T-helper 17 cell (primary cell): ENCODE measurements around the gene BEAN1. TPM values are rescaled to one million over a fixed set of nuclear protein-coding genes. Genes with fewer than 3 reads are reported as not detected.
A peak's percentile ranks its signal among the peaks of the same experiment; 100 is the strongest.

Experiments
- ATAC-seq: fragments of 150-1000 bp; cut with Tn5 transposase; 2 replicates; pipeline ENCODE4 v1.10.0; 2021; ENCODE audit warnings: mild to moderate bottlenecking, moderate library complexity
- DNase-seq, 3 donors: peaks; one replicate each; pipeline versions ENCODE4 v3.0.0 to v3.0.0-alpha.2; 2020 to 2021
- H3K9me3 ChIP-seq: one replicate; pipeline ENCODE4 v1.7.0; 2013; ENCODE audit warnings: low read length, mild to moderate bottlenecking; ENCODE audit not compliant: control insufficient read depth, poor library complexity, severe bottlenecking
- H3K27ac Mint-ChIP-seq: one replicate; pipeline ENCODE4 v1.8.0; 2022; ENCODE audit warnings: mild to moderate bottlenecking, moderate library complexity, mixed read lengths
- H3K27me3 Mint-ChIP-seq: one replicate; pipeline ENCODE4 v1.8.0; 2022; ENCODE audit warnings: mixed read lengths
- H3K36me3 Mint-ChIP-seq: one replicate; pipeline ENCODE4 v1.8.0; 2022; ENCODE audit warnings: low read depth, mixed read lengths
- H3K4me1 Mint-ChIP-seq: one replicate; pipeline ENCODE4 v1.8.0; 2022; ENCODE audit warnings: mild to moderate bottlenecking, mixed read lengths
- H3K4me3 Mint-ChIP-seq: one replicate; pipeline ENCODE4 v1.8.0; 2022; ENCODE audit warnings: mild to moderate bottlenecking, moderate library complexity, mixed read lengths
- total RNA-seq, 4 donors: library from RNA in 2 of 4; stranded (reverse) in 2 of 4; gene quantifications; one replicate each; pipeline ENCODE4 v1.2.3 and lab custom pipeline; 2022 to 2026

The BEAN1 gene
- total RNA-seq, 2 donors from 2014 or later, result not detected

- H3K9me3 ChIP-seq, result no peaks in the 10 kb centered on the region
- no peak overlapping the region for H3K4me3 Mint-ChIP-seq
- no peaks in the 10 kb centered on the region for H3K36me3 Mint-ChIP-seq
- DNase-seq (no peak), ATAC-seq (no peak)
- H3K27me3 Mint-ChIP-seq, result no peaks in the 10 kb centered on the region
- no peak overlapping the region for H3K27ac Mint-ChIP-seq
- H3K4me1 Mint-ChIP-seq, result peaks cover 3% of the 10 kb centered on the region
These were observed 75.2 kb downstream of the BEAN1 start for GRCh38 chr16:66502020-66502913.

GRCh38 chr16:66503030-66503429 is 75.9 kb downstream of the BEAN1 start:
- ATAC-seq (no peak), DNase-seq (no peak)
- peaks cover 3% of the 10 kb centered on the region for H3K4me1 Mint-ChIP-seq
- no peaks in the 10 kb centered on the region for H3K27me3 Mint-ChIP-seq
- peak overlapping the region; percentile 46 for H3K4me3 Mint-ChIP-seq
- peak overlapping the region; percentile 72 for H3K27ac Mint-ChIP-seq
- H3K9me3 ChIP-seq, result no peaks in the 10 kb centered on the region
- H3K36me3 Mint-ChIP-seq, result no peaks in the 10 kb centered on the region

- ATAC-seq (no peak), DNase-seq (no peak)
- no peaks in the 10 kb centered on the region for H3K27me3 Mint-ChIP-seq
- H3K4me1 Mint-ChIP-seq, result peaks cover 3% of the 10 kb centered on the region
- no peak overlapping the region for H3K4me3 Mint-ChIP-seq
- H3K27ac Mint-ChIP-seq, result peak overlapping the region; percentile 72
- no peaks in the 10 kb centered on the region for H3K9me3 ChIP-seq
- no peaks in the 10 kb centered on the region for H3K36me3 Mint-ChIP-seq
These were observed 76.5 kb downstream of the BEAN1 start for GRCh38 chr16:66503612-66504011.

GRCh38 chr16:66507731-66508239 is 80.7 kb downstream of the BEAN1 start:
- no peaks in the 10 kb centered on the region for H3K9me3 ChIP-seq
- Mint-ChIP-seq H3K27me3 (no peaks in the 10 kb centered on the region), H3K27ac (no peak overlapping the region), H3K4me1 (peaks cover 10% of the 10 kb centered on the region), H3K4me3 (no peak overlapping the region), H3K36me3 (no peaks in the 10 kb centered on the region)
- ATAC-seq, result no peak
- DNase-seq, result no peak

- Mint-ChIP-seq H3K27ac (no peak overlapping the region), H3K36me3 (no peaks in the 10 kb centered on the region), H3K27me3 (no peaks in the 10 kb centered on the region), H3K4me1 (peaks cover 9% of the 10 kb centered on the region), H3K4me3 (no peak overlapping the region)
- no peak for ATAC-seq
- H3K9me3 ChIP-seq, result no peaks in the 10 kb centered on the region
- no peak for DNase-seq
These were observed 81.3 kb downstream of the BEAN1 start for GRCh38 chr16:66508248-66508913.

- no peak for DNase-seq
- Mint-ChIP-seq H3K4me1 (peaks cover 9% of the 10 kb centered on the region), H3K27ac (no peak overlapping the region), H3K36me3 (no peaks in the 10 kb centered on the region), H3K4me3 (no peak overlapping the region), H3K27me3 (no peaks in the 10 kb centered on the region)
- H3K9me3 ChIP-seq, result no peaks in the 10 kb centered on the region
- ATAC-seq, result no peak
These were observed 81.9 kb downstream of the BEAN1 start for GRCh38 chr16:66508914-66509496.

GRCh38 chr16:66509576-66509975 is 82.5 kb downstream of the BEAN1 start:
- DNase-seq, result no peak
- H3K9me3 ChIP-seq, result no peaks in the 10 kb centered on the region
- no peaks in the 10 kb centered on the region for H3K27me3 Mint-ChIP-seq
- ATAC-seq, result no peak
- no peaks in the 10 kb centered on the region for H3K36me3 Mint-ChIP-seq
- H3K27ac Mint-ChIP-seq, result no peak overlapping the region
- no peak overlapping the region for H3K4me3 Mint-ChIP-seq
- H3K4me1 Mint-ChIP-seq, result peaks cover 9% of the 10 kb centered on the region

GRCh38 chr16:66510298-66510697 is 83.2 kb downstream of the BEAN1 start:
- Mint-ChIP-seq H3K4me1 (peaks cover 15% of the 10 kb centered on the region), H3K27me3 (no peaks in the 10 kb centered on the region), H3K36me3 (no peaks in the 10 kb centered on the region), H3K4me3 (no peak overlapping the region), H3K27ac (no peak overlapping the region)
- ATAC-seq, result no peak
- no peak for DNase-seq
- H3K9me3 ChIP-seq, result no peaks in the 10 kb centered on the region

GRCh38 chr16:66510711-66511601 is 83.9 kb downstream of the BEAN1 start:
- no peak for DNase-seq
- Mint-ChIP-seq H3K4me3 (no peak overlapping the region), H3K27ac (peak overlapping the region; percentile 51), H3K27me3 (no peaks in the 10 kb centered on the region), H3K4me1 (peaks cover 20% of the 10 kb centered on the region), H3K36me3 (no peaks in the 10 kb centered on the region)
- no peaks in the 10 kb centered on the region for H3K9me3 ChIP-seq
- no peak for ATAC-seq

- H3K36me3 Mint-ChIP-seq, result no peaks in the 10 kb centered on the region
- no peaks in the 10 kb centered on the region for H3K27me3 Mint-ChIP-seq
- H3K9me3 ChIP-seq, result no peaks in the 10 kb centered on the region
- peaks cover 26% of the 10 kb centered on the region for H3K4me1 Mint-ChIP-seq
- ATAC-seq, result no peak
- no peak for DNase-seq
- no peak overlapping the region for H3K4me3 Mint-ChIP-seq
- H3K27ac Mint-ChIP-seq, result peak overlapping the region; percentile 51
These were observed 84.6 kb downstream of the BEAN1 start for GRCh38 chr16:66511602-66512271.

GRCh38 chr16:66512272-66513110 is 85.4 kb downstream of the BEAN1 start:
- no peaks in the 10 kb centered on the region for H3K27me3 Mint-ChIP-seq
- H3K36me3 Mint-ChIP-seq, result no peaks in the 10 kb centered on the region
- ATAC-seq (no peak), DNase-seq (no peak)
- H3K9me3 ChIP-seq, result no peaks in the 10 kb centered on the region
- H3K4me1 Mint-ChIP-seq, result peaks cover 34% of the 10 kb centered on the region
- no peak overlapping the region for H3K4me3 Mint-ChIP-seq
- peak overlapping the region; percentile 51 for H3K27ac Mint-ChIP-seq
